Colonic mucosa (tissue), 4 donors: ENCODE measurements around the gene FABP1. TPM values are rescaled to one million over a fixed set of nuclear protein-coding genes. Genes with fewer than 3 reads are reported as not detected.
A peak's percentile ranks its signal among the peaks of the same experiment; 100 is the strongest.

Experiments used
- DNase-seq: peaks from one replicate; pipeline ENCODE4 v3.0.0-alpha.2; 2020
- H3K27ac ChIP-seq: fragments of 200-600 bp; one replicate; pipeline ENCODE4 v1.8.0; 2021
- H3K27me3 ChIP-seq: fragments of 200-600 bp; one replicate; pipeline ENCODE4 v1.8.0; 2021
- H3K36me3 ChIP-seq: fragments of 200-600 bp; one replicate; pipeline ENCODE4 v1.8.0; 2021
- H3K4me1 ChIP-seq: fragments of 200-600 bp; one replicate; pipeline ENCODE4 v1.8.0; 2021; ENCODE audit warnings: mild to moderate bottlenecking
- H3K4me3 ChIP-seq: fragments of 200-600 bp; one replicate; pipeline ENCODE4 v1.8.0; 2021
- H3K9ac ChIP-seq, 2 donors: one replicate each; pipeline ENCODE4 v1.7.0; 2013; ENCODE audit warnings: control low read depth in 2 of 2, low read depth in 2 of 2, low read length in 2 of 2
- H3K9me3 ChIP-seq: fragments of 200-600 bp; one replicate; pipeline ENCODE4 v1.8.0; 2021
- CTCF ChIP-seq: fragments of 200-600 bp; IDR thresholded peaks from one replicate; pipeline ENCODE4 v1.8.0; 2022; ENCODE audit warnings: antibody characterized with exemption, mild to moderate bottlenecking
- intact Hi-C: fragments of 100-400 bp; cut with DNase I; formaldehyde crosslinking; loops from one replicate; pipeline ENCODE4 v1.14.1; 2022
- total RNA-seq, 2 donors: library from RNA; stranded (reverse); fragmentation: NEBNext Ultra II Directional in 1 of 2; extraction: Animal tissue kit (Norgen Biotek cat#: 25700) in 1 of 2; gene quantifications; one replicate each; pipeline ENCODE4 v1.2.1, GENCODE V29; 2021
- donor health status: healthy.
- donor health status: DM: no; HTN: no; CAD: no.
- donor health status: DM: no; HTN: no; CAD: no.

Gene FABP1
- total RNA-seq, 2 donors from 2014 or later = 2,582 to 2,822 TPM

- no peak for TF ChIP-seq CTCF
- peaks cover 11% of the 10 kb centered on the region for H3K4me1 ChIP-seq
- peak overlapping the region; percentile 84 for H3K27ac ChIP-seq
- no peaks in the 10 kb centered on the region for H3K36me3 ChIP-seq
- no peaks in the 10 kb centered on the region for H3K27me3 ChIP-seq
- no peaks in the 10 kb centered on the region for H3K9me3 ChIP-seq
- H3K9ac ChIP-seq = peak overlapping the region in 1 of 2 donors; percentile 67
- peak; percentile 70 for DNase-seq
- H3K4me3 ChIP-seq = no peak overlapping the region
- intact Hi-C loops = no loop called here
Measured at GRCh38 chr2:88131201-88131998, 3.5 kb upstream of the FABP1 start.

- Histone ChIP-seq H3K4me1 (peaks cover 11% of the 10 kb centered on the region), H3K4me3 (no peak overlapping the region), H3K9me3 (no peaks in the 10 kb centered on the region), H3K27ac (peak overlapping the region; percentile 67), H3K9ac (peak overlapping the region in 1 of 2 donors; percentile 67), H3K36me3 (no peaks in the 10 kb centered on the region), H3K27me3 (no peaks in the 10 kb centered on the region)
- intact Hi-C loops = no loop called here
- no peak for DNase-seq
- TF ChIP-seq CTCF = no peak
Measured at GRCh38 chr2:88129313-88129959, 1.6 kb upstream of the FABP1 start.

DNA sequence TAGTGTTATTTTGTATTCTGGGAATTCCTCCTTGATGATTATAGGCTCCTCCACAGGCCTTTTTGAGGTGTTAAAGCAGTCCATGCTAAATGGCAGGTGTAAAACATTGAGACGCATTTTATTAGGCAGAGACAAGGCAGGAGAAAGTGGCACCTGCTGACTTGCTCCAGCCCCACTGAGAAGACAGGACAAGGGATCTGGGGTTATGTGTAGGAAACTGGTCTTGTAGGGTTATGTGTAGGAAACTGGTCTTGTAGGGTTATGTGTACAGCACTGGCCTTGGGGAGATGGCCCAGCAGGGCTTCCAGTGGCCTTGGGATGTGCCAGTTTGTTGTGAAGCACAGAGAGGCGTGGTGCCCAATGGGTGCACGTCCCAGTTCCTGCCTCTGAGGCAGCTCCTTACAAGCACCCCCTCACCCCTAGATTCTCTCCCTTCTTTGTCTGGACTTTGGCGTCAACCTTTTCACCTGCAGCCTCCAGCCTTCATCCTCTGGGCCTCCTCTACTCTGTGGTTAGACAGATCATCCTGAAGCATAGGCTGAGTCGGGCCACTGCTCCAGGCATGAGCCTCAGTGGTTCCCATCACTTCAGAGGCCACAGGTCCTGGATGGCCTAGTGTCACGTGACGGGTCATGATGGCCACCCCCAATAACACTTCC is 921 bp upstream of the FABP1 start:
- H3K27ac ChIP-seq = peak overlapping the region; percentile 67
- H3K9me3 ChIP-seq = no peaks in the 10 kb centered on the region
- peaks cover 11% of the 10 kb centered on the region for H3K4me1 ChIP-seq
- H3K9ac ChIP-seq = peak overlapping the region in 1 of 2 donors; percentile 67
- TF ChIP-seq CTCF = no peak
- no peaks in the 10 kb centered on the region for H3K27me3 ChIP-seq
- intact Hi-C loops = no loop called here
- H3K4me3 ChIP-seq = no peak overlapping the region
- H3K36me3 ChIP-seq = no peaks in the 10 kb centered on the region
- DNase-seq = no peak

GRCh38 chr2:88127638-88127887 is 299 bp downstream of the FABP1 start:
- H3K9me3 ChIP-seq = no peaks in the 10 kb centered on the region
- H3K27ac ChIP-seq = peak overlapping the region; percentile 67
- no peak for TF ChIP-seq CTCF
- no peak for DNase-seq
- peak overlapping the region; percentile 66 to 94 for H3K9ac ChIP-seq
- peak overlapping the region; percentile 38 for H3K4me3 ChIP-seq
- intact Hi-C loops = no loop called here
- no peaks in the 10 kb centered on the region for H3K36me3 ChIP-seq
- no peaks in the 10 kb centered on the region for H3K27me3 ChIP-seq
- H3K4me1 ChIP-seq = peaks cover 11% of the 10 kb centered on the region

DNA sequence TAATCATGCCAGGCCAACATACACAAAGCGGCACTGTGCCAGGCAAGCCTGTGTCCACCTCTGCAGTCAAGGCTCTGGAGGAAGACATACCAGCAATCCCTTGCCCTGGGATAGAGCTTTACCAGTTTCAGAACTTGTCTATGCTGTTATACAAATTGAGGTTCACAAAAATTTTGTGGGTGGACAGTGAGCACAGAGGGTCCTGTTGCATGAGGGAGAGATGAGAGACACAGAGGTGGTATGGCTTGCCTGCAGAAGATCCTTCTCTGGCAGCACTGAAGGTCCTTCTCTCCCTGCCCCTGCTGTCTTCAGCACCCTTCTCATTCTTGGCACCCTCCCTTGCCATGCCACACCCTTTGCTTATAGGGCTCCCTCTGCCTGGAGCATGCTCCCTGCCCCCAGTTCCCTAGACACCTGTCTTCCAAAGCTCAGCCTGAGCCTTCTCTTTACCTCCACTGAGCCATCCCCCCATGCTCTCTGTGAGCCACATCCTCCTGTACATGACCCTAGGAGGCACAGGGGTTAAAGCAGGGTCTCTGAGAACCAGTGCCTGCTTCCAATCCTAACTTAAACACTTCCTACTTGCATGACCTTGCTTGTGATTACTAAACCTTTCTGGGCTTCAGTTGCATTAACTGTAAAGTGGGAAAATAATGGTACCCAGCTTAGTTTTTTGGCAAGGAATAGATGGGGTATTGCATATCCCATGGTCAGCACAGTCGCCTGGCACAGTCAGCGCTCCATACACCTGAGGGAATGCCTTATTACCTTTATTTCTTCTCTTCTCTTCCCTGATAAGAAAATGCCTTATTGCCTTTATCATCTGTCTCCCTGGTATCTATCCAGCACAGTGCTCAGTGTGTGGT is 857 bp downstream of the FABP1 start:
- intact Hi-C loops = no loop called here
- peak overlapping the region; percentile 66 to 94 for H3K9ac ChIP-seq
- no peak for TF ChIP-seq CTCF
- DNase-seq = peak; percentile 71
- peak overlapping the region; percentile 67 for H3K27ac ChIP-seq
- no peaks in the 10 kb centered on the region for H3K9me3 ChIP-seq
- H3K36me3 ChIP-seq = no peaks in the 10 kb centered on the region
- peaks cover 11% of the 10 kb centered on the region for H3K4me1 ChIP-seq
- H3K27me3 ChIP-seq = no peaks in the 10 kb centered on the region
- H3K4me3 ChIP-seq = peak overlapping the region; percentile 38
